Neural cell (in vitro differentiated cells): ENCODE measurements around the gene ADAM10.

ENCODE experiments used
- CTCF ChIP-seq: fragments of 450-650 bp; IDR thresholded peaks from 2 replicates; pipeline ENCODE4 v1.5.1; 2014; ENCODE audit warnings: antibody characterized with exemption, mild to moderate bottlenecking, moderate library complexity; ENCODE audit not compliant: poor library complexity, severe bottlenecking
- RAD21 ChIP-seq: fragments of 450-650 bp; conservative IDR thresholded peaks from 2 replicates; pipeline ENCODE4 v1.6.1; 2014; ENCODE audit warnings: antibody characterized with exemption, mild to moderate bottlenecking, moderate library complexity

GRCh38 chr15:58568157-58568571 is 181.3 kb downstream of the ADAM10 start:
- TF ChIP-seq RAD21 (no peak), CTCF (no peak)
